GM12891 (cell line): ENCODE results near the gene CCL13.
A peak's percentile ranks its signal among the peaks of the same experiment; 100 is the strongest.

Experiments used
- DNase-seq: peaks from one replicate; pipeline ENCODE4 v3.0.0; 2011; ENCODE audit warnings: low spot score; ENCODE audit not compliant: insufficient read length
- FAIRE-seq: peaks from 2 replicates; lab custom pipeline; 2011; peaks lifted over from hg19 to GRCh38; lab: Jason Lieb, UNC
- PAX5 ChIP-seq: IDR thresholded peaks from 2 replicates; pipeline ENCODE4 v1.6.1; 2011; ENCODE audit warnings: low read length, moderate library complexity, mild to moderate bottlenecking; ENCODE audit not compliant: insufficient read depth, severe bottlenecking
- POLR2A ChIP-seq: IDR thresholded peaks from 2 replicates; pipeline ENCODE4 v1.6.1; 2011; ENCODE audit warnings: low read depth, low read length, control low read depth
- POLR2AphosphoS5 ChIP-seq: IDR thresholded peaks from 2 replicates; pipeline ENCODE4 v1.6.1; 2011; ENCODE audit warnings: low read depth, low read length, control low read depth
- POU2F2 ChIP-seq: IDR thresholded peaks from 2 replicates; pipeline ENCODE4 v1.6.1; 2011; ENCODE audit warnings: low read depth, mild to moderate bottlenecking, control low read depth, low read length, moderate library complexity
- SPI1 ChIP-seq: IDR thresholded peaks from 2 replicates; pipeline ENCODE4 v1.6.1; 2011; ENCODE audit warnings: low read depth, low read length, control low read depth
- TAF1 ChIP-seq: IDR thresholded peaks from 2 replicates; pipeline ENCODE4 v1.6.1; 2011; ENCODE audit warnings: low read depth, low read length, control low read depth

CCL13 gene

DNA sequence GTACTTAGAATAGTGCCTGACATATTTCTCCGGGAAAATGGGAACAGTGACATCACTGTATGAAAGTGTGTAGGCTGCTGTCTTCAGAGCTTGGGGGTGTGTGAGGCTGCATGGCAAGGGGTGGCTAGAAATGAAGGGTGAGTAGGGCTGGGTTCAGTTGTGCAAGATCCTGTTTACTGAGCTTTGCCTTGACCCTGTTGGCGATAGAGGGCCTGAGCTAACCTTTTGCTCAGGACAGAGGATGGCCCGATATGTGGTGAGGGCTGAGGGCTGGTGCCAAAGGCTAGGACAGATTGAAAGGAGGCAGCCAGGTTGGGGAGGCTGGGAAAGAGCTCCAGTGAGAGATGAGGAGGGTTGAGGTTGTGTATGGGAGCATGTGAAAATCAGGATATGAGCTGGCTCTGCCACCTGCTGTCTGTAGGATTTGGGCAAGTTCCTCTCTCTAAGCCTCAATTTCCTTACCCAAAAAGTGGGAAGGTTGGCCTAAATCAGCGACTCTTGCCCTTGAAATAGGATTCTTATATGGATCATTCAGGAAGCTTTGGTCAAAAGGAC is 12.7 kb downstream of the CCL13 start:
- DNase-seq (no peak), FAIRE-seq (no peak)
- TF ChIP-seq PAX5 (no peak), POU2F2 (no peak)

DNA sequence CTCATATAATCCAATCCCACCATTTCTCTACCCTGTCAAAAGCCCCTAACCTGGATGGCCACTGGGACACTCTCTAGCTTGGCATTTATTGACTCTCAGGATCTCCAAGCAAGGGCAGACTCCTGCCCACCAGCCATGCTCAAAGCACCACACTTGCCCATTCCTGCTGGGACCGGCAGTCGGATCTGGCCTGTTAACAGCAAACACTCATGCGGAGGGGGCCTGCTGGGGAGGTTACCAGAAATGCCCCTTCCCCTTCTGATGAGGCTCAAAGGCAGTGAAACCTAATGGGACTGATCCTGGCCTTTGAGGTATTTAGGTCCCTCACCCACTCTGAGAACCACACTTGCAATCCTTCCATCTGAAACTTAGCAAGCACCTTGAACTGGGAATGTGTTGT is 13.3 kb downstream of the CCL13 start:
- no peak for DNase-seq
- FAIRE-seq, result no peak
- no peak for TF ChIP-seq POLR2A
- no peak for TF ChIP-seq TAF1
- no peak for TF ChIP-seq PAX5
- TF ChIP-seq SPI1, result no peak
- no peak for TF ChIP-seq POLR2AphosphoS5
- TF ChIP-seq POU2F2, result no peak

DNA sequence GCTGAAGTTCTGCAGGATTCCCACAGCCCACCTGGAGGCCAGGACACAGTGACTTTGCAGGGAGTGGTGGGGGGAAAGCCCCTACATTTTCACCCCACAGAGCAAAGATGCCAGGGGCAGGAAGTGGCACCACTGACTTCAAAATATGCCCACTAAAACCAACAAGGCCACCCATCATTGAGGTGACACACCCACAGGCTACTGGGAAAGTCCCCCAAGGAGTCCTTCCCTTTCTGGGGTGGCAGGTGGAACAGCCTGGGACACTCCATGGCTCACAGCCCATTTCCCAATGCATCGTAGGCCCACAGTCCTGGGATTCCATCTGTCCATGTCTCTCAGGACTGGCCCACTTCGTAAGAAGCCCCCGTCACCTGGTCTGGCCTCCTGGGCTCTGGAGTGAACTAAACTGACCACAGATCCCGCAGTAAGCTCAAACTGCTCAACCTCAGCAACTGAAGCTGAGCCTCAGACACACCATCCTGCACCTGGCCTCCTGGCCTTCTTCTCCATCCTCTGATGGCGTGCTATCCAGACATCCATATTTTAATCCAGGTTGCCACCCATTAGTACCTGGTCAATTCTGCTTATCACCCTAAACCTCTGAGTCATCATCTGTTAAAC is 14.2 kb downstream of the CCL13 start:
- no peak for TF ChIP-seq POLR2AphosphoS5
- TF ChIP-seq TAF1, result no peak
- no peak for TF ChIP-seq SPI1
- no peak for TF ChIP-seq PAX5
- no peak for TF ChIP-seq POU2F2
- FAIRE-seq, result no peak
- no peak for DNase-seq

DNA sequence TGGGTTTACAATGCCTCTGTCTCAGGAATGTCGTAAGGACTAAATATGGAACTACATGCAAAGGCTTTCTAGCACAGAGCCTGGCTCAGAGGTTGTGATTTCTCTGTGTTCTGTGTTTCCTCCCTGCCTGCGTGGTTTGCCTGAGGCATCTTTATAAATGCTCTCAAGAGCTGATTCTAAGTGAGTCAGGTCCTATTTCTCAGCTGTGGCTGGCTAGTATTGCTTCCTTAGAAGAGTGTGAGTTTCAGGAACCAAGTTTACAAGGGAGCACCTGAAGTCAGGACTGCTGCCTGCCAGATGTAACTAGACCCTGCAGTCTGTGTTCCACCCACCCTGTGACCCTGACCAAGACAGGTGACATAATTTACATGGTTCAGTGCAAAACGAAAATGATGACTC is 14.7 kb downstream of the CCL13 start:
- FAIRE-seq, result no peak
- DNase-seq, result no peak

DNA sequence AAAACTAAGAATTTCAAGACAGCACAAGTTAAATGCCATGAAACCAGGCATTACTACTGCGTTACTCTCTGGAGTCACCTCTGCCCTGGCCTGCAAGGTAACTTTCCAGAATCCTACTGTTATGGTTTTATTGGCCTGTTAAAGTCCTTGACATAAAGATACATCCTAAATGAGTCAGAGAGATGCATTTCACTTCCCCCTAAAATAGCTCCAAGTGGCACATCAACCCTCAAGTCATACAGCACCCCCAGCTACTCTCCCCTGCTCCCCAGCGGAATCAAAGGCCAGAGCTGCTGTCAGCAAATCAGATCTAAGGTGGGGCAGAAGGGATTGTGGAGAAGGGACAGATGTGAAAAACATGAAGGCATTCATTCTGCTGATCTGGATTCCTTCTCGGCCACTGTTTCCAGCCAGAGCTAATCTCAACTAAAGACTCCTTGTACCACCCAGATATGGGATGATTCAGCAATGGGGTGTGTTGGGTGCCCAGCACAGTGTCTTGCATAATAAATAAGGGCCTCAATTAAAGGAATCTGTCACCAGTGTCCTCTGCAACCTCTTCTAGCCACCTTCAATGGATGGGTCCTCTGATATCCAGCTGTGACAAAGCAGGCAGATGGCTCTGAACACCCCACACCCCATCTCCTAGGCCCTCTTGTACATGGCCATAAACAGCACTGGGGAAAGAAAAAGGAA is 15.3 kb downstream of the CCL13 start:
- TF ChIP-seq PAX5, result no peak
- TF ChIP-seq SPI1, result no peak
- TF ChIP-seq POU2F2, result no peak
- no peak for TF ChIP-seq POLR2A
- no peak for TF ChIP-seq TAF1
- TF ChIP-seq POLR2AphosphoS5, result no peak
- DNase-seq (no peak), FAIRE-seq (no peak)

More for the DNA sequence above, 14.7 kb downstream of the CCL13 start:
- TF ChIP-seq SPI1 (no peak), POU2F2 (no peak), POLR2AphosphoS5 (no peak)

DNA sequence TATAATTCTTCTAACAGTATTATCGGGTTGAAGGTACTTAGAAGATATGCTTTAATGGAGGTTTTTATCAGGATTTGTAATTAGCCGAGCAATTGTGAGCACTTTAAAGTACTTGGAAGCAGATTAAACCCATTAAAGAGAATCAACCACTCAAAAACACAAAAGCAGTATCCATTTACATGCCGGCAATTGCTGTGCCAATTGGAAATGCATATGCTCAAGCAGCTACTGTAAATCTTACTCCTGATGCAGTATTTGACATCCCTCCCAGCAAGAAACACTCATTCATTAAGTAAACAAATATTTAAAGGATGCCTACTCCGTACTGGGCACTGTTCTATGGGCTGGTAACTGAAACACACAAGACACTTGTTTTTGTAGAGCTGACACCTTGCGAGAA is 18.2 kb downstream of the CCL13 start:
- TF ChIP-seq TAF1 (no peak), POLR2AphosphoS5 (no peak), SPI1 (no peak), PAX5 (no peak), POU2F2 (no peak), POLR2A (no peak)
- DNase-seq (no peak), FAIRE-seq (no peak)

DNA sequence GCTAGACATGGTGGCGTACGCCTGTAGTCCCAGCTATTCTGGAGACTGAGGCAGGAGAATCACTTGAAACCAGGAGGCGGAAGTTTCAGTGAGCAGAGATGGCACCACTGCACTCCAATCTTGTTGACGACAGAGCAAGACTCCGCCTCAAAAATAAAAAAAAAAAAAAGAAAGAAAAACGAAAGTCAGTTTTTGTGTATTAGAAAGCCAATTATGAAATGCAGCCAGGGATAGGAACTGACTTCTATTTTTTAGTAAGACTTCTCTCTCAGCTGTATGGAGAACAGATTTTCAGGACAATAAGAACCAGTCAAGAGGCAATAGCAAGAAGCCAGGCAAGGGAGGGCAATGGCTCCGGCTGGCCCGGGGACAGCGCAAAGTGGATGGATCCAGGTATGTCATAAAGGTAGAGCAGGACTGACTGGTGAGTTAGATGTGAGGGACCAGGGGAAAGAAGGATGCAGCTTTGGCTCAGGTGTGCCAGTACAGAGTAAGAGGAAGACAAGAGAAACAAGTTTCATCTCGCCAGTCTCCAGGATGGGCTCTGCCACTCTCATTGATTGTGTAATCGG is 19.2 kb downstream of the CCL13 start:
- no peak for FAIRE-seq
- DNase-seq, result no peak
- TF ChIP-seq POU2F2 (no peak), TAF1 (no peak), POLR2AphosphoS5 (no peak), POLR2A (no peak), SPI1 (no peak), PAX5 (no peak)

DNA sequence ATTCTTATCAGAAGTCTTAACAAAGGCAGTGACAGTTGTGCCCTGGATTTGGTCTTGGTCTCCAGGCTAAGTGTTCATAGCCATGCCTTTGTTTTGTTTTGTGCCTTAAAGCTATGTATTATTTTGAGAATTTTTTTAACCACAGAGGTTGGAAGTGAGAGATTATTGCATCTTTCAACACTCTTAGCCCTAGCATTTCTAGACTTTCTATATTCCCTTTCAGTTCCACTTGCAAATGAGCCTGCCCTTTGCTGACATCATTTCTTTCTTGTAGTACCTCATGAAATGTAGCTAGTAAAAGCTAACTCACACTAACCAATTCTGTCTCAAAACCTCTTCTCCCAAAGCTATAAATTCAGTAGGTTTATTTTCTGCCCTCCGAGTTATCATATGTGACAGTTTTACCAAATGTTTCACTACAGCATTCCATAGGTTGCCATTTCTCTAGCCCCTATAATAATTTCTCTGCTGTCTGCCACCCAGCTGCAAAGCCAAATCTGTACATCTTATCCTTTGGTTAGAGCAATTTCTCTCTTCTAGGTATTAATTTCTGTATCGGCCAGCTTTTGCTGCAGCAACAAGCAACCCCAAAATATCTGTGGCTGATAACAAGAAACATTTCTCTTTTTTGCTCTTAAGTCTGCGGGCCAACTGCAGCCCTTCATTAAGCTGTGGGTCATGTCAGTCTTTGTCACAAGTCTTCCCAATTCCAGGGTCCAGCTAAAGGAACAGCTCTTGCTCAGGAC is 21.0 kb downstream of the CCL13 start:
- FAIRE-seq (no peak), DNase-seq (no peak)
- no peak for TF ChIP-seq POU2F2
- TF ChIP-seq PAX5, result no peak
- no peak for TF ChIP-seq TAF1
- TF ChIP-seq POLR2A, result no peak
- 0 out of 2 replicates have a peak, but pooled peaks have one; percentile 23 for TF ChIP-seq SPI1
- no peak for TF ChIP-seq POLR2AphosphoS5

DNA sequence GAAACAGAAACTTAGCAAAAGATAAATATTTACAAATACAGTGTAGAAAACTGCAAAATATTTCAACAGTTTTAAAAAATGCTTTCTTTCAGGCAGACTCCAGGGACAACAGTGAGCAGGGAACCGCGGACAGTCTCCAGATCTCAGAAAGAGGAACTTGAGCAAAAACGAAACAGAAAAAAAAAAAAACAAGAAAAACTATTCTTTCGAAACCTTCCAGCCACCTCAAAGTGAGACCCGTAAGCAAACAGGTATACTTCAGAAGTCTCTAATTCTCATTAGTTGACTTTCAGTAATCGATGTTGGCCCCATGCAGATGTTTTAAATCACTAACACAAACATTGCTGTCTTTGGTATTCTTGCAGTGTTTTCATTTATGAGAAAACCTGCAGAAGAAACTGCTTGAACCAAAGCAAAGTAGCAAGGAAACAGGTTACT is 22.4 kb downstream of the CCL13 start:
- FAIRE-seq (peak; percentile 61), DNase-seq (peak; percentile 41)
- TF ChIP-seq SPI1 (peak; percentile 84), PAX5 (no peak)
